ENCODE results near the gene GALNT17.

GRCh38 chr7:71430246-71430645, 298.3 kb downstream of the GALNT17 start:
- TF ChIP-seq CTCF (conservative IDR thresholded peaks at IDR 0.05; ENCODE audit: low read depth, low read length) (no peak), EZH2 (IDR thresholded peaks at IDR 0.05; ENCODE audit: low read length, unreplicated experiment) (no peak), EZH2phosphoT487 (IDR thresholded peaks at IDR 0.05; ENCODE audit: borderline replicate concordance, low read length) (no peak)
